Measurements from ENCODE around the gene MTA2.

The MTA2 gene

DNA sequence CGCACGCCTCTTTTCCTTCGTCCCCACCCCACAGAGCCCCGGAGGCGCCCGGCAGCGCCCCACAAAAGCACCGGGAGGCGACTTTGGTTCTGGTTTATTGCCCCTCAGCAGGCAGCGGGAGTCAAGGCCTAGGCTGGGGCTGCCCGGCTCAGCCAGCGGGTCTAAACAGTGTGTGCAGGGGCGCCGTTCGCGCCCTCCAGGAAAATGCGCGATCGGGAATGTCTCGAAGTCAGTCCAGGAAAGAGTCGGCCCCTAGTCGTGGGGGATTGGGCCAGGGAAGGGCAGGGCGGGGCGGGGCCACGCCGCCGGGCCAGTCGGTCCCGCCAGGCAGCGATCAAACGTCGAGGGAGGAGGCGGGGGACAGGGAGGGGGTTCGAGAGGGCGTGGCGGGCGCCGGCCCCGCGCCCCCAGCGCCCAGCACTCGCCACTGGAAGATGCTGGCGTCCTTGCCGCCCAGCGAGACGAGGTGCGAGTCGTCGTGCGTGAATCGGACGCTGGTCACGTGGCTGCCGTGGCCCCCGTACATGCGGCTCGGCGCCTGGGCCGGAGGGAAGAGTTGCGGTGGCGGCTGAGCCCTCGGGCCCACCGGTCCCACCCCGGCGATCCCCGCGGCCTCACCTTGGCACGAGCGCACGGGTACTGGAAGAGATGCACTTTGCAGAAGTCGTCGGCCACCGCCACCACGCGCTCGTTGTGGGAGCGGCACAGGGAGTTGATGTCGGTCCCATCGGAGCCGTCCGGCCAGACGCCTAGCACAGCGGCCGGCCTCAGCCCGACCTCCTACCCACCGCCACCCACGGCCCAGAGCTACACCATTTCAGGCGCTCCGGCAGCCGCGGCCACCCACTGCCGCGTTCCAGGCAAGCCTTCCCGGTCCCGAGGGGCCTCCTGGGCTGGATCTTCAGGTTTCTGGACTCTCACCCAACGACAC, 741 bp upstream of the MTA2 start:
- peak overlapping the region; percentile 95 for H3K4me3 ChIP-seq (ENCODE audit: low read depth, low read length)
- DNase-seq (ENCODE audit: low read depth, low spot score) = peak; percentile 71
- in situ Hi-C loops (cut with HindIII; ENCODE audit: low sequenced_read_pairs) = no loop called here
- TF ChIP-seq, protein P1, sequence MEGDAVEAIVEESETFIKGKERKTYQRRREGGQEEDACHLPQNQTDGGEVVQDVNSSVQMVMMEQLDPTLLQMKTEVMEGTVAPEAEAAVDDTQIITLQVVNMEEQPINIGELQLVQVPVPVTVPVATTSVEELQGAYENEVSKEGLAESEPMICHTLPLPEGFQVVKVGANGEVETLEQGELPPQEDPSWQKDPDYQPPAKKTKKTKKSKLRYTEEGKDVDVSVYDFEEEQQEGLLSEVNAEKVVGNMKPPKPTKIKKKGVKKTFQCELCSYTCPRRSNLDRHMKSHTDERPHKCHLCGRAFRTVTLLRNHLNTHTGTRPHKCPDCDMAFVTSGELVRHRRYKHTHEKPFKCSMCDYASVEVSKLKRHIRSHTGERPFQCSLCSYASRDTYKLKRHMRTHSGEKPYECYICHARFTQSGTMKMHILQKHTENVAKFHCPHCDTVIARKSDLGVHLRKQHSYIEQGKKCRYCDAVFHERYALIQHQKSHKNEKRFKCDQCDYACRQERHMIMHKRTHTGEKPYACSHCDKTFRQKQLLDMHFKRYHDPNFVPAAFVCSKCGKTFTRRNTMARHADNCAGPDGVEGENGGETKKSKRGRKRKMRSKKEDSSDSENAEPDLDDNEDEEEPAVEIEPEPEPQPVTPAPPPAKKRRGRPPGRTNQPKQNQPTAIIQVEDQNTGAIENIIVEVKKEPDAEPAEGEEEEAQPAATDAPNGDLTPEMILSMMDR (IDR thresholded peaks at IDR 0.05; ENCODE audit: low read depth, low read length) = no peak

GRCh38 chr11:62601122-62601371, 618 bp downstream of the MTA2 start:
- TF ChIP-seq, protein P1 (IDR thresholded peaks at IDR 0.05; ENCODE audit: low read depth, low read length) = no peak
- no peak for DNase-seq (ENCODE audit: low read depth, low spot score)
- H3K4me3 ChIP-seq (ENCODE audit: low read depth, low read length) = peak overlapping the region; percentile 95
- in situ Hi-C loops (cut with HindIII; ENCODE audit: low sequenced_read_pairs) = no loop called here

GRCh38 chr11:62600367-62601121, 1.1 kb downstream of the MTA2 start:
- in situ Hi-C loops (cut with HindIII; ENCODE audit: low sequenced_read_pairs) = no loop called here
- no peak for DNase-seq (ENCODE audit: low read depth, low spot score)

DNA sequence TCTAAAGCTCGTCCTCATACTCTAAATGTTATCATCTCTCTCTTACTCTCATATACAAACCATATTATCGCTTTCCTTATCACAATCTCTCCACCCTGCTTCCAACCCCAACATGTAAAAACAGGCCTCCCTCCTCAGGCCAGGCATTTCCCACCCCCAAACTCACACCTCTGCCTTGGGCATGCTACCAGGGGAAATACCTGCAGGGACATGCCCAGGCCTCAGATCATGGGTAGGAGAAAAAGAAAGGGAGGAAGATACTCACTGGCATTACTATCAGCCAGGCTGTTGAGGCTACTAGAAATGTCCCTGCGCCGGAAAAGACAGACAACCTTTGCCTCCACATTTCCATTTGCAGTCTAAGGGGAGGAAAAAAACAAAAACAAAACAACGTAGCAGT, 1.8 kb downstream of the MTA2 start:
- TF ChIP-seq, protein P1 (IDR thresholded peaks at IDR 0.05; ENCODE audit: low read depth, low read length) = no peak
- H3K4me3 ChIP-seq (ENCODE audit: low read depth, low read length) = peak overlapping the region; percentile 95
- no peak for DNase-seq (ENCODE audit: low read depth, low spot score)
- in situ Hi-C loops (cut with HindIII; ENCODE audit: low sequenced_read_pairs) = no loop called here

More at GRCh38 chr11:62600367-62601121, 1.1 kb downstream of the MTA2 start:
- peak overlapping the region; percentile 95 for H3K4me3 ChIP-seq (ENCODE audit: low read depth, low read length)
- TF ChIP-seq, protein P1 (IDR thresholded peaks at IDR 0.05; ENCODE audit: low read depth, low read length) = no peak

- peak overlapping the region; percentile 3 for H3K4me3 ChIP-seq (ENCODE audit: low read depth, low read length)
- in situ Hi-C loops (cut with HindIII; ENCODE audit: low sequenced_read_pairs) = no loop called here
- peak; percentile 98 for DNase-seq (ENCODE audit: low read depth, low spot score)
- TF ChIP-seq, protein P1 (IDR thresholded peaks at IDR 0.05; ENCODE audit: low read depth, low read length) = no peak
Measured at GRCh38 chr11:62599069-62599696, 2.5 kb downstream of the MTA2 start.

DNA sequence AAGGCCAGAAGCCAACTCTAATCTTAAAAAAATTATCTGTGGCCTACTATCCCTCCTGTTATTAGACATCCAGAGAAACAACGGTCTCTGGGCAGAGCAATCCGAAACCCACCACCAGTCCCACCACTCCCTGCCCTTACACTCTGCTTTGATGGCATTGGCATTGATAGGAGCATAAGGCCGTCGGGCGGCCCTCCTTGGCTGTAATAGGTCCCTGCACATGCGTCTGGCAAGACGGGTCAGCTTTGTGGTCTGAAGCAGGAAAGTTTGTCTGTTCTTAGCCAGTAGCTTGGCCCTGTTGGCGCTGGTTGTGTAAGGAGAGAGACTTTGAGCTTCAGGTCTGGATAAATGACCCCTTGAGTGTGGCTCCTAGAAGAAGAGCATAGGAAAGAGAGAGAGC, 6.5 kb downstream of the MTA2 start:
- in situ Hi-C loops (cut with HindIII; ENCODE audit: low sequenced_read_pairs) = no loop called here
- TF ChIP-seq, protein P1 (IDR thresholded peaks at IDR 0.05; ENCODE audit: low read depth, low read length) = no peak

More for the DNA sequence above, 6.5 kb downstream of the MTA2 start:
- no peak for DNase-seq (ENCODE audit: low read depth, low spot score)
- H3K4me3 ChIP-seq (ENCODE audit: low read depth, low read length) = no peak overlapping the region
